Trophoblast cell (in vitro differentiated cells and primary cell): Measurements from ENCODE around the gene BRAF.
"Not testable (repeated sequence)": the region's sequence is repeated elsewhere in the genome, so short reads cannot be mapped to it uniquely, and the experiment has no call there.

Experiments
- DNase-seq, 2 donors: peaks; one replicate each; pipeline ENCODE4 v3.0.0-alpha.2; 2016
- H2AFZ ChIP-seq: 2 replicates; pipeline ENCODE4 v1.6.1; 2013; ENCODE audit warnings: low read length, moderate library complexity, mild to moderate bottlenecking; ENCODE audit not compliant: insufficient read depth, poor library complexity
- H2AK5ac ChIP-seq: 2 replicates; pipeline ENCODE4 v1.6.1; 2013; ENCODE audit warnings: mild to moderate bottlenecking, low read length
- H2BK120ac ChIP-seq: 2 replicates; pipeline ENCODE4 v1.6.1; 2013; ENCODE audit warnings: low read length, mild to moderate bottlenecking, moderate library complexity; ENCODE audit not compliant: insufficient read depth, poor library complexity
- H2BK12ac ChIP-seq: 2 replicates; pipeline ENCODE4 v1.6.1; 2013; ENCODE audit warnings: mild to moderate bottlenecking, low read length, moderate library complexity
- H2BK5ac ChIP-seq: 2 replicates; pipeline ENCODE4 v1.6.1; 2013; ENCODE audit warnings: low read length, low read depth, moderate library complexity, mild to moderate bottlenecking; ENCODE audit not compliant: poor library complexity
- H3K14ac ChIP-seq: 2 replicates; pipeline ENCODE4 v1.6.1; 2013; ENCODE audit warnings: mild to moderate bottlenecking, low read length
- H3K18ac ChIP-seq: 2 replicates; pipeline ENCODE4 v1.6.1; 2013; ENCODE audit warnings: mild to moderate bottlenecking, low read length
- H3K23ac ChIP-seq: 2 replicates; pipeline ENCODE4 v1.6.1; 2013; ENCODE audit warnings: low read length
- H3K27ac ChIP-seq: 2 replicates; pipeline ENCODE4 v1.5.1; 2013; ENCODE audit warnings: low read depth, mild to moderate bottlenecking, inconsistent platforms, low read length, moderate library complexity
- H3K27me3 ChIP-seq: 2 replicates; pipeline ENCODE4 v1.6.1; 2013; ENCODE audit warnings: inconsistent platforms, mild to moderate bottlenecking, low read length, moderate library complexity; ENCODE audit not compliant: insufficient read depth
- H3K36me3 ChIP-seq, 2 experiments: 1 replicate in 1 of 2; 2 replicates in 1 of 2; pipeline ENCODE4 v1.6.1; 2013; ENCODE audit warnings: low read length in 2 of 2, mild to moderate bottlenecking in 2 of 2, moderate library complexity in 1 of 2; ENCODE audit not compliant: insufficient read depth in 2 of 2, control insufficient read depth in 1 of 2
- H3K4ac ChIP-seq: 2 replicates; pipeline ENCODE4 v1.6.1; 2013; ENCODE audit warnings: low read depth, mild to moderate bottlenecking, low read length, moderate library complexity
- H3K4me1 ChIP-seq, 2 experiments: 1 replicate in 1 of 2; 2 replicates in 1 of 2; pipeline ENCODE4 v1.6.1; 2013; ENCODE audit warnings: low read length in 2 of 2, mild to moderate bottlenecking in 2 of 2, moderate library complexity in 1 of 2; ENCODE audit not compliant: insufficient read depth in 2 of 2, control insufficient read depth in 1 of 2
- H3K4me2 ChIP-seq: 2 replicates; pipeline ENCODE4 v1.6.1; 2013; ENCODE audit warnings: inconsistent platforms, mild to moderate bottlenecking, low read length, moderate library complexity
- H3K4me3 ChIP-seq: 2 replicates; pipeline ENCODE4 v1.5.1; 2013; ENCODE audit warnings: mild to moderate bottlenecking, low read depth, low read length, inconsistent platforms
- H3K79me1 ChIP-seq: one replicate; pipeline ENCODE4 v1.6.1; 2013; ENCODE audit warnings: low read length
- H3K79me2 ChIP-seq: 2 replicates; pipeline ENCODE4 v1.6.1; 2013; ENCODE audit warnings: low read length, mild to moderate bottlenecking; ENCODE audit not compliant: control insufficient read depth, insufficient read depth, poor library complexity
- H3K9ac ChIP-seq: 2 replicates; pipeline ENCODE4 v1.6.1; 2013; ENCODE audit warnings: mild to moderate bottlenecking, low read length
- H3K9me3 ChIP-seq: 2 replicates; pipeline ENCODE4 v1.6.1; 2013; ENCODE audit warnings: low read depth, mild to moderate bottlenecking, control low read depth, inconsistent platforms, low read length; ENCODE audit not compliant: insufficient read depth
- H4K12ac ChIP-seq: 2 replicates; pipeline ENCODE4 v1.6.1; 2013; ENCODE audit warnings: low read depth, mild to moderate bottlenecking, low read length, moderate library complexity
- H4K8ac ChIP-seq: 2 replicates; pipeline ENCODE4 v1.6.1; 2013; ENCODE audit warnings: low read depth, mild to moderate bottlenecking, low read length, moderate library complexity
- H4K91ac ChIP-seq: one replicate; pipeline ENCODE4 v1.6.1; 2013; ENCODE audit warnings: low read depth, mild to moderate bottlenecking, low read length, moderate library complexity
- WGBS: extraction: QIAGEN DNeasy Blood & Tissue Kit; methylation state at CpG from one replicate; pipeline ENCODE4 v1.1.7; 2013; ENCODE audit warnings: missing lambda C conversion rate; ENCODE audit not compliant: insufficient read length, insufficient coverage; ENCODE audit errors: extremely low coverage; 5-methylcytosine and 5-hydroxymethylcytosine counted together

The BRAF gene

GRCh38 chr7:140678081-140678815, 246.5 kb downstream of the BRAF start:
- Histone ChIP-seq H4K12ac (no peak overlapping the region), H3K27me3 (no peaks in the 10 kb centered on the region), H3K9ac (no peak overlapping the region), H3K23ac (no peak overlapping the region), H3K14ac (no peak overlapping the region), H3K4me2 (no peak overlapping the region), H2BK120ac (no peak overlapping the region), H3K79me1 (peaks cover 3% of the 10 kb centered on the region), H2BK5ac (no peak overlapping the region), H4K91ac (no peak overlapping the region), H3K4me3 (no peak overlapping the region), H3K36me3 (peaks cover 9 to 13% of the 10 kb centered on the region in 2 experiments), H3K9me3 (no peaks in the 10 kb centered on the region), H3K4me1 (peaks cover 2 to 5% of the 10 kb centered on the region in 2 experiments), H3K79me2 (no peaks in the 10 kb centered on the region), H3K4ac (no peak overlapping the region), H2AFZ (no peak overlapping the region), H4K8ac (no peak overlapping the region), H2BK12ac (no peak overlapping the region), H3K27ac (no peak overlapping the region), H3K18ac (no peak overlapping the region), H2AK5ac (no peak overlapping the region)
- no CpG with 5 or more reads among the region's 20 CpGs for WGBS
- no peak for DNase-seq

- Histone ChIP-seq H2BK12ac (no peak overlapping the region), H3K4ac (no peak overlapping the region), H2AK5ac (no peak overlapping the region), H3K79me2 (peaks cover 4% of the 10 kb centered on the region), H3K36me3 (peaks cover 9 to 13% of the 10 kb centered on the region in 2 experiments), H2AFZ (no peak overlapping the region), H3K27ac (no peak overlapping the region), H3K79me1 (peaks cover 6% of the 10 kb centered on the region), H3K4me2 (no peak overlapping the region), H2BK5ac (no peak overlapping the region), H2BK120ac (no peak overlapping the region), H3K23ac (no peak overlapping the region), H4K8ac (no peak overlapping the region), H3K18ac (no peak overlapping the region), H3K4me3 (no peak overlapping the region), H3K9me3 (no peaks in the 10 kb centered on the region), H4K91ac (no peak overlapping the region), H4K12ac (no peak overlapping the region), H3K9ac (no peak overlapping the region), H3K14ac (no peak overlapping the region), H3K27me3 (no peaks in the 10 kb centered on the region), H3K4me1 (peaks cover 2 to 5% of the 10 kb centered on the region in 2 experiments)
- no peak for DNase-seq
- no CpG with 5 or more reads among the region's 3 CpGs for WGBS
Measured at GRCh38 chr7:140677496-140677895, 247.2 kb downstream of the BRAF start.

- H3K9me3 ChIP-seq, H4K8ac ChIP-seq, H3K9ac ChIP-seq, H4K12ac ChIP-seq, H4K91ac ChIP-seq, H2BK5ac ChIP-seq, H3K27me3 ChIP-seq, H3K4me1 ChIP-seq, H3K79me2 ChIP-seq, H3K4me3 ChIP-seq, H2AFZ ChIP-seq, H3K27ac ChIP-seq, H3K4ac ChIP-seq, H3K4me2 ChIP-seq, H2BK120ac ChIP-seq, H3K79me1 ChIP-seq, H3K14ac ChIP-seq, H2BK12ac ChIP-seq, DNase-seq, H3K18ac ChIP-seq, H3K23ac ChIP-seq, H2AK5ac ChIP-seq: not testable (repeated sequence)
- H3K36me3 ChIP-seq = peaks cover 6 to 13% of the 10 kb centered on the region in 2 experiments
- no CpG with 5 or more reads among the region's 11 CpGs for WGBS
Measured at GRCh38 chr7:140676956-140677355, 247.8 kb downstream of the BRAF start.

GRCh38 chr7:140676306-140676705, 248.4 kb downstream of the BRAF start:
- H3K14ac ChIP-seq = no peak overlapping the region
- no peak overlapping the region for H2AFZ ChIP-seq
- no peak overlapping the region for H2BK12ac ChIP-seq
- no peak overlapping the region for H3K18ac ChIP-seq
- WGBS = no CpG with 5 or more reads among the region's 3 CpGs
- H2BK120ac ChIP-seq = no peak overlapping the region
- H4K91ac ChIP-seq = no peak overlapping the region
- H3K36me3 ChIP-seq = peaks cover 6 to 13% of the 10 kb centered on the region in 2 experiments
- no peak overlapping the region for H4K8ac ChIP-seq
- H3K27ac ChIP-seq = no peak overlapping the region
- H2AK5ac ChIP-seq = no peak overlapping the region
- H3K4me3 ChIP-seq = no peak overlapping the region
- no peak overlapping the region for H3K4me2 ChIP-seq
- no peak overlapping the region for H3K4ac ChIP-seq
- no peaks in the 10 kb centered on the region for H3K9me3 ChIP-seq
- no peak overlapping the region for H3K23ac ChIP-seq
- peaks cover 4% of the 10 kb centered on the region for H3K79me2 ChIP-seq
- no peak overlapping the region for H4K12ac ChIP-seq
- H3K27me3 ChIP-seq = no peaks in the 10 kb centered on the region
- DNase-seq = no peak
- H3K9ac ChIP-seq = no peak overlapping the region
- no peak overlapping the region for H2BK5ac ChIP-seq
- H3K79me1 ChIP-seq = peaks cover 6% of the 10 kb centered on the region
- H3K4me1 ChIP-seq = peaks cover 2 to 5% of the 10 kb centered on the region in 2 experiments
